NCI-H1417 (cell line): ENCODE results near the gene LAMB1.
"Not testable (repeated sequence)": the region's sequence is repeated elsewhere in the genome, so short reads cannot be mapped to it uniquely, and the experiment has no call there.

Experiments
- DNase-seq, 3 experiments: peaks; one replicate each; lab custom pipeline; 2025; lab: John Stamatoyannopoulos, UW

LAMB1 gene

GRCh38 chr7:107971613-107972012, 31.3 kb downstream of the LAMB1 start:
- DNase-seq, result no peak

- DNase-seq, result no peak
Measured at GRCh38 chr7:107971100-107971499, 31.9 kb downstream of the LAMB1 start.

GRCh38 chr7:107969856-107970255, 33.1 kb downstream of the LAMB1 start:
- DNase-seq, result no peak

- no peak for DNase-seq
Measured at GRCh38 chr7:107968449-107968848, 34.5 kb downstream of the LAMB1 start.

GRCh38 chr7:107967420-107967819, 35.5 kb downstream of the LAMB1 start:
- DNase-seq, result peak in 2 of 3 experiments; percentile 15 to 48

GRCh38 chr7:107966711-107967110, 36.2 kb downstream of the LAMB1 start:
- no peak for DNase-seq

- DNase-seq, result no peak
Measured at GRCh38 chr7:107964510-107964909, 38.5 kb downstream of the LAMB1 start.

GRCh38 chr7:107962817-107963216, 40.1 kb downstream of the LAMB1 start:
- no peak for DNase-seq

- DNase-seq, result no peak
Measured at GRCh38 chr7:107961405-107961804, 41.6 kb downstream of the LAMB1 start.

- DNase-seq, result no peak
Measured at GRCh38 chr7:107960272-107960671, 42.7 kb downstream of the LAMB1 start.

GRCh38 chr7:107959527-107959898, 43.4 kb downstream of the LAMB1 start:
- DNase-seq, result no peak

- DNase-seq, result no peak
Measured at GRCh38 chr7:107958764-107959526, 44.0 kb downstream of the LAMB1 start.

- DNase-seq, result no peak
Measured at GRCh38 chr7:107957436-107957835, 45.5 kb downstream of the LAMB1 start.

- DNase-seq, result not testable (repeated sequence)
Measured at GRCh38 chr7:107956950-107957349, 46.0 kb downstream of the LAMB1 start.

- no peak for DNase-seq
Measured at GRCh38 chr7:107955394-107955793, 47.6 kb downstream of the LAMB1 start.

GRCh38 chr7:107953924-107954303, 49.0 kb downstream of the LAMB1 start:
- DNase-seq, result no peak

GRCh38 chr7:107953265-107953923, 49.6 kb downstream of the LAMB1 start:
- no peak for DNase-seq

- DNase-seq, result no peak
Measured at GRCh38 chr7:107951896-107952295, 51.1 kb downstream of the LAMB1 start.

- no peak for DNase-seq
Measured at GRCh38 chr7:107951172-107951787, 51.7 kb downstream of the LAMB1 start.

- peak in 1 of 3 experiments; percentile 21 for DNase-seq
Measured at GRCh38 chr7:107949443-107949935, 53.5 kb downstream of the LAMB1 start.

GRCh38 chr7:107948645-107949442, 54.1 kb downstream of the LAMB1 start:
- no peak for DNase-seq

GRCh38 chr7:107946881-107947280, 56.1 kb downstream of the LAMB1 start:
- DNase-seq, result no peak
